ENCODE data around the gene RBPMS2. TPM values are rescaled to one million over a fixed set of nuclear protein-coding genes. Genes with fewer than 3 reads are reported as not detected.

RBPMS2 gene
- polyA plus RNA-seq, 1 of the 3 experiments (the other 2 are of a cell fraction) = 6.5 TPM

- Histone ChIP-seq H3K27ac (ENCODE audit: low read depth in 2 of 2, low read length in 1 of 2) (peak overlapping the region; percentile 22 to 92; a peak in 3 of 4 replicates), H3F3A (replicated peaks; ENCODE audit: insufficient read depth) (no peaks in the 10 kb centered on the region), H3K9ac (no peak overlapping the region), H3K4me1 (ENCODE audit: control insufficient read depth in 1 of 2, insufficient read depth in 2 of 2, low read depth in 1 of 2, low read length in 1 of 2) (peaks cover 35 to 62% of the 10 kb centered on the region in 2 experiments), H3K27me3 (ENCODE audit: insufficient read depth) (no peaks in the 10 kb centered on the region), H3K4me3 (ENCODE audit: low read depth in 2 of 2, low read length in 1 of 2) (peak overlapping the region; percentile 8 to 21; a peak in 2 of 4 replicates), H4K20me1 (ENCODE audit: insufficient read depth) (peaks cover 71% of the 10 kb centered on the region), H3K36me3 (replicated peaks in 1 of 2; ENCODE audit: control insufficient read depth in 1 of 2, insufficient read depth in 2 of 2, low read length in 1 of 2) (peaks cover 9 to 11% of the 10 kb centered on the region in 2 experiments), H3K9me3 (no peaks in the 10 kb centered on the region), H3K9me2 (no peaks in the 10 kb centered on the region), H3K4me2 (peak overlapping the region; percentile 89), H2AFZ (ENCODE audit: low read depth) (no peak overlapping the region), H3K79me2 (ENCODE audit: insufficient read depth) (peaks cover 81% of the 10 kb centered on the region)
- DNase-seq = peak; percentile 49
- 0 out of 2 replicates have a peak, but pooled peaks have one; percentile 24 for TF ChIP-seq FOXJ3 (CRISPR knock-in tag; IDR thresholded peaks at IDR 0.05)
- TF ChIP-seq, protein P1, sequence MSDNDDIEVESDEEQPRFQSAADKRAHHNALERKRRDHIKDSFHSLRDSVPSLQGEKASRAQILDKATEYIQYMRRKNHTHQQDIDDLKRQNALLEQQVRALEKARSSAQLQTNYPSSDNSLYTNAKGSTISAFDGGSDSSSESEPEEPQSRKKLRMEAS (IDR thresholded peaks at IDR 0.05; ENCODE audit: low read depth) = no peak
- 72% methylated on average over 7 of the region's 7 CpGs for WGBS (ENCODE audit: low lambda C conversion rate)
- ChIA-PET CTCF (interaction anchor here (1.0 to 24.7 kb wide), 4 partner anchors 14 to 110 kb away, joined by 3 to 513 read pairs (median 14); no protein-coding TSS in a partner anchor), POLR2A (interaction anchor here (0.6 kb wide), 2 partner anchors 33 to 127 kb away, joined by 3 read pairs; no protein-coding TSS in a partner anchor)
Measured at GRCh38 chr15:64699751-64700388, 75.5 kb downstream of the RBPMS2 start.

DNA sequence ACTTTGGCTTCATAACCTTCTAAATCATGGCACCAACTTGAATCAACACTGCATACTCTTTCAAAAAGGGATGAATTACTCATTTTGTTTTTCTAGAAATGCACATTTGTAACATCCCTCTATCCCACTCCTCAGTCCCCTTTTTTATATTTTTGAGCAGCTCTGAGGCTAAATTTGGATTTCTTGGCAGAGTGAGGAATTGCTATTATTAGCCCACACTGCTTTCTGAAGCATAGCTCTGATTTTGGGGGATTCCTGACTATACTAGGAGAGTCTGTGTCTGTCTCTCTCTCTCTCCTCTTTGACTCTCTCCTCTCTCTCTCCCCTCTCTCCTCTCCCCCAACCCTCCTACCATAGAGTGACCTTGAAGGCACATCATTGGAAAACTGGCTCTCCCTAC, 76.6 kb downstream of the RBPMS2 start:
- Histone ChIP-seq H3K9ac (no peak overlapping the region), H4K20me1 (ENCODE audit: insufficient read depth) (peaks cover 77% of the 10 kb centered on the region), H3K9me2 (no peaks in the 10 kb centered on the region), H3K36me3 (replicated peaks in 1 of 2; ENCODE audit: control insufficient read depth in 1 of 2, insufficient read depth in 2 of 2, low read length in 1 of 2) (peaks cover 9 to 18% of the 10 kb centered on the region in 2 experiments), H3K9me3 (no peaks in the 10 kb centered on the region), H3K79me2 (ENCODE audit: insufficient read depth) (peaks cover 92% of the 10 kb centered on the region), H3F3A (replicated peaks; ENCODE audit: insufficient read depth) (no peaks in the 10 kb centered on the region), H3K4me2 (peak overlapping the region; percentile 89), H3K27me3 (ENCODE audit: insufficient read depth) (no peaks in the 10 kb centered on the region), H2AFZ (ENCODE audit: low read depth) (no peak overlapping the region), H3K4me3 (ENCODE audit: low read depth in 2 of 2, low read length in 1 of 2) (no peak overlapping the region), H3K27ac (ENCODE audit: low read depth in 2 of 2, low read length in 1 of 2) (peak overlapping the region; percentile 22 to 92; a peak in 3 of 4 replicates), H3K4me1 (ENCODE audit: control insufficient read depth in 1 of 2, insufficient read depth in 2 of 2, low read depth in 1 of 2, low read length in 1 of 2) (peaks cover 34 to 62% of the 10 kb centered on the region in 2 experiments)
- ChIA-PET POLR2A (interaction anchor here (0.6 kb wide), 1 partner anchor 215 kb away, joined by 4 read pairs; no protein-coding TSS in a partner anchor), CTCF (interaction anchor here (1.2 to 24.7 kb wide), 3 partner anchors 9 to 32 kb away, joined by 3 to 513 read pairs (median 24); no protein-coding TSS in a partner anchor)
- no peak for DNase-seq
- TF ChIP-seq, protein P2, sequence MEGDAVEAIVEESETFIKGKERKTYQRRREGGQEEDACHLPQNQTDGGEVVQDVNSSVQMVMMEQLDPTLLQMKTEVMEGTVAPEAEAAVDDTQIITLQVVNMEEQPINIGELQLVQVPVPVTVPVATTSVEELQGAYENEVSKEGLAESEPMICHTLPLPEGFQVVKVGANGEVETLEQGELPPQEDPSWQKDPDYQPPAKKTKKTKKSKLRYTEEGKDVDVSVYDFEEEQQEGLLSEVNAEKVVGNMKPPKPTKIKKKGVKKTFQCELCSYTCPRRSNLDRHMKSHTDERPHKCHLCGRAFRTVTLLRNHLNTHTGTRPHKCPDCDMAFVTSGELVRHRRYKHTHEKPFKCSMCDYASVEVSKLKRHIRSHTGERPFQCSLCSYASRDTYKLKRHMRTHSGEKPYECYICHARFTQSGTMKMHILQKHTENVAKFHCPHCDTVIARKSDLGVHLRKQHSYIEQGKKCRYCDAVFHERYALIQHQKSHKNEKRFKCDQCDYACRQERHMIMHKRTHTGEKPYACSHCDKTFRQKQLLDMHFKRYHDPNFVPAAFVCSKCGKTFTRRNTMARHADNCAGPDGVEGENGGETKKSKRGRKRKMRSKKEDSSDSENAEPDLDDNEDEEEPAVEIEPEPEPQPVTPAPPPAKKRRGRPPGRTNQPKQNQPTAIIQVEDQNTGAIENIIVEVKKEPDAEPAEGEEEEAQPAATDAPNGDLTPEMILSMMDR (IDR thresholded peaks at IDR 0.05) = no peak
- TF ChIP-seq YY1 (IDR thresholded peaks at IDR 0.05; ENCODE audit: low read depth) = no peak
- TF ChIP-seq, protein P3, sequence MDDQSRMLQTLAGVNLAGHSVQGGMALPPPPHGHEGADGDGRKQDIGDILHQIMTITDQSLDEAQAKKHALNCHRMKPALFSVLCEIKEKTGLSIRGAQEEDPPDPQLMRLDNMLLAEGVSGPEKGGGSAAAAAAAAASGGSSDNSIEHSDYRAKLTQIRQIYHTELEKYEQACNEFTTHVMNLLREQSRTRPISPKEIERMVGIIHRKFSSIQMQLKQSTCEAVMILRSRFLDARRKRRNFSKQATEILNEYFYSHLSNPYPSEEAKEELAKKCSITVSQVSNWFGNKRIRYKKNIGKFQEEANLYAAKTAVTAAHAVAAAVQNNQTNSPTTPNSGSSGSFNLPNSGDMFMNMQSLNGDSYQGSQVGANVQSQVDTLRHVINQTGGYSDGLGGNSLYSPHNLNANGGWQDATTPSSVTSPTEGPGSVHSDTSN (IDR thresholded peaks at IDR 0.05) = no peak
